Naive B cell (primary cell): ENCODE data around the gene PCSK2. TPM values are rescaled to one million over a fixed set of nuclear protein-coding genes. Genes with fewer than 3 reads are reported as not detected.

Experiments used
- ATAC-seq, 2 donors: fragments of 150-1000 bp; cut with Tn5 transposase; 2 replicates each; pipeline ENCODE4 v1.10.0; 2021; ENCODE audit warnings: low read depth in 2 of 2, mild to moderate bottlenecking in 2 of 2, moderate library complexity in 2 of 2
- DNase-seq: peaks from one replicate; pipeline ENCODE4 v3.0.0; 2022
- H3K27ac Mint-ChIP-seq, 6 donors: one replicate each; pipeline ENCODE4 v1.8.0; 2020 to 2022; ENCODE audit warnings: mild to moderate bottlenecking in 6 of 6, mixed read lengths in 6 of 6, moderate library complexity in 5 of 6, inconsistent platforms in 2 of 6
- H3K27me3 Mint-ChIP-seq, 3 donors: one replicate each; pipeline ENCODE4 v1.8.0; 2021 to 2022; ENCODE audit warnings: mixed read lengths in 3 of 3, mild to moderate bottlenecking in 1 of 3
- H3K36me3 Mint-ChIP-seq, 2 donors: one replicate each; pipeline ENCODE4 v1.8.0; 2020 to 2022; ENCODE audit warnings: mixed read lengths in 2 of 2, inconsistent platforms in 1 of 2, mild to moderate bottlenecking in 1 of 2
- H3K4me1 Mint-ChIP-seq, 3 donors: one replicate each; pipeline ENCODE4 v1.8.0; 2020 to 2022; ENCODE audit warnings: mixed read lengths in 3 of 3, inconsistent platforms in 1 of 3, mild to moderate bottlenecking in 1 of 3, moderate library complexity in 1 of 3
- H3K4me3 Mint-ChIP-seq, 8 donors: one replicate each; pipeline ENCODE4 v1.8.0; 2020 to 2022; ENCODE audit warnings: mild to moderate bottlenecking in 8 of 8, mixed read lengths in 8 of 8, moderate library complexity in 8 of 8, inconsistent platforms in 2 of 8
- H3K9me3 Mint-ChIP-seq, 7 donors: one replicate each; pipeline ENCODE4 v1.8.0; 2020 to 2022; ENCODE audit warnings: mixed read lengths in 7 of 7, mild to moderate bottlenecking in 5 of 7, inconsistent platforms in 2 of 7, moderate library complexity in 1 of 7
- polyA plus RNA-seq, 6 donors: library from polyadenylated mRNA; unstranded; fragments of 300-500 nt; fragmentation: Illumina TruSeq; gene quantifications; one replicate each; pipeline ENCODE4 v1.2.3, GENCODE V29; 2021; ENCODE audit warnings: low read depth in 6 of 6

Gene PCSK2
- polyA plus RNA-seq, 6 donors from 2014 or later: not detected

- DNase-seq (no peak), ATAC-seq (no peak)
- Mint-ChIP-seq H3K9me3 (peaks cover 0 to 10% (median 4%) of the 10 kb centered on the region in 7 donors), H3K27me3 (peaks cover 16 to 44% (median 38%) of the 10 kb centered on the region in 3 donors), H3K27ac (no peak overlapping the region), H3K4me3 (no peak overlapping the region), H3K36me3 (no peaks in the 10 kb centered on the region), H3K4me1 (no peaks in the 10 kb centered on the region)
These were observed 229.4 kb downstream of the PCSK2 start for GRCh38 chr20:17456279-17456678.

GRCh38 chr20:17457079-17457478, 230.2 kb downstream of the PCSK2 start:
- H3K4me1 Mint-ChIP-seq: no peaks in the 10 kb centered on the region
- peaks cover 16 to 41% (median 32%) of the 10 kb centered on the region in 3 donors for H3K27me3 Mint-ChIP-seq
- DNase-seq: no peak
- no peaks in the 10 kb centered on the region for H3K36me3 Mint-ChIP-seq
- H3K4me3 Mint-ChIP-seq: no peak overlapping the region
- peaks cover 0 to 10% (median 4%) of the 10 kb centered on the region in 7 donors for H3K9me3 Mint-ChIP-seq
- no peak for ATAC-seq
- H3K27ac Mint-ChIP-seq: no peak overlapping the region

GRCh38 chr20:17457588-17458190, 230.8 kb downstream of the PCSK2 start:
- H3K36me3 Mint-ChIP-seq: no peaks in the 10 kb centered on the region
- no peak overlapping the region for H3K27ac Mint-ChIP-seq
- ATAC-seq (no peak), DNase-seq (no peak)
- peaks cover 10 to 45% (median 38%) of the 10 kb centered on the region in 3 donors for H3K27me3 Mint-ChIP-seq
- H3K4me1 Mint-ChIP-seq: no peaks in the 10 kb centered on the region
- no peak overlapping the region for H3K4me3 Mint-ChIP-seq
- H3K9me3 Mint-ChIP-seq: peaks cover 0 to 10% (median 4%) of the 10 kb centered on the region in 7 donors

- ATAC-seq: peak in 1 of 2 donors; percentile 37
- H3K4me1 Mint-ChIP-seq: no peaks in the 10 kb centered on the region
- no peak for DNase-seq
- H3K4me3 Mint-ChIP-seq: no peak overlapping the region
- H3K36me3 Mint-ChIP-seq: no peaks in the 10 kb centered on the region
- peaks cover 0 to 10% (median 5%) of the 10 kb centered on the region in 7 donors for H3K9me3 Mint-ChIP-seq
- H3K27ac Mint-ChIP-seq: peak overlapping the region in 1 of 6 donors; percentile 47
- H3K27me3 Mint-ChIP-seq: peaks cover 19 to 44% (median 25%) of the 10 kb centered on the region in 3 donors
These were observed 233.3 kb downstream of the PCSK2 start for GRCh38 chr20:17460119-17460518.

- Mint-ChIP-seq H3K4me1 (no peaks in the 10 kb centered on the region), H3K27me3 (peaks cover 25 to 35% (median 27%) of the 10 kb centered on the region in 3 donors)
- ATAC-seq: no peak
These were observed 235.1 kb downstream of the PCSK2 start for GRCh38 chr20:17461941-17462340.

GRCh38 chr20:17463711-17464110, 236.9 kb downstream of the PCSK2 start:
- H3K4me3 Mint-ChIP-seq: no peak overlapping the region
- no peaks in the 10 kb centered on the region for H3K36me3 Mint-ChIP-seq
- DNase-seq (no peak), ATAC-seq (no peak)
- no peaks in the 10 kb centered on the region for H3K4me1 Mint-ChIP-seq
- H3K27ac Mint-ChIP-seq: no peak overlapping the region
- peaks cover 23 to 27% (median 27%) of the 10 kb centered on the region in 3 donors for H3K27me3 Mint-ChIP-seq
- peaks cover 0 to 10% (median 6%) of the 10 kb centered on the region in 7 donors for H3K9me3 Mint-ChIP-seq

More at GRCh38 chr20:17461941-17462340, 235.1 kb downstream of the PCSK2 start:
- H3K9me3 Mint-ChIP-seq: peaks cover 0 to 10% (median 6%) of the 10 kb centered on the region in 7 donors
- H3K36me3 Mint-ChIP-seq: no peaks in the 10 kb centered on the region
- H3K4me3 Mint-ChIP-seq: no peak overlapping the region
- no peak overlapping the region for H3K27ac Mint-ChIP-seq
- DNase-seq: no peak

- Mint-ChIP-seq H3K9me3 (peaks cover 0 to 5% (median 3%) of the 10 kb centered on the region in 7 donors), H3K4me1 (no peaks in the 10 kb centered on the region), H3K36me3 (no peaks in the 10 kb centered on the region), H3K27ac (no peak overlapping the region), H3K27me3 (peaks cover 27% of the 10 kb centered on the region in 3 donors), H3K4me3 (no peak overlapping the region)
- ATAC-seq: no peak
- no peak for DNase-seq
These were observed 238.4 kb downstream of the PCSK2 start for GRCh38 chr20:17465236-17465635.

GRCh38 chr20:17466641-17467040, 239.8 kb downstream of the PCSK2 start:
- H3K9me3 Mint-ChIP-seq: peaks cover 0 to 2% (median 0%) of the 10 kb centered on the region in 7 donors
- H3K4me3 Mint-ChIP-seq: no peak overlapping the region
- H3K4me1 Mint-ChIP-seq: no peaks in the 10 kb centered on the region
- no peak overlapping the region for H3K27ac Mint-ChIP-seq
- no peaks in the 10 kb centered on the region for H3K36me3 Mint-ChIP-seq
- ATAC-seq (no peak), DNase-seq (no peak)
- peaks cover 27% of the 10 kb centered on the region in 3 donors for H3K27me3 Mint-ChIP-seq

- H3K4me3 Mint-ChIP-seq: no peak overlapping the region
- no peak for ATAC-seq
- no peak for DNase-seq
- H3K36me3 Mint-ChIP-seq: no peaks in the 10 kb centered on the region
- H3K4me1 Mint-ChIP-seq: no peaks in the 10 kb centered on the region
- H3K9me3 Mint-ChIP-seq: peaks cover 0 to 2% (median 0%) of the 10 kb centered on the region in 7 donors
- H3K27me3 Mint-ChIP-seq: peaks cover 26 to 27% (median 27%) of the 10 kb centered on the region in 3 donors
- H3K27ac Mint-ChIP-seq: no peak overlapping the region
These were observed 240.3 kb downstream of the PCSK2 start for GRCh38 chr20:17467120-17467655.

GRCh38 chr20:17468073-17468840, 241.4 kb downstream of the PCSK2 start:
- H3K4me3 Mint-ChIP-seq: peak overlapping the region in 1 of 8 donors; percentile 29
- H3K4me1 Mint-ChIP-seq: no peaks in the 10 kb centered on the region
- H3K9me3 Mint-ChIP-seq: peaks cover 0 to 2% (median 0%) of the 10 kb centered on the region in 7 donors
- DNase-seq (no peak), ATAC-seq (no peak)
- peak overlapping the region in 1 of 6 donors; percentile 3 for H3K27ac Mint-ChIP-seq
- H3K27me3 Mint-ChIP-seq: peaks cover 18 to 23% (median 21%) of the 10 kb centered on the region in 3 donors
- no peaks in the 10 kb centered on the region for H3K36me3 Mint-ChIP-seq

GRCh38 chr20:17469246-17470030, 242.6 kb downstream of the PCSK2 start:
- Mint-ChIP-seq H3K9me3 (peaks cover 0 to 3% (median 1%) of the 10 kb centered on the region in 7 donors), H3K27me3 (peaks cover 18 to 23% (median 22%) of the 10 kb centered on the region in 3 donors), H3K4me3 (no peak overlapping the region), H3K36me3 (peaks cover 0 to 3% of the 10 kb centered on the region in 2 donors), H3K4me1 (no peaks in the 10 kb centered on the region), H3K27ac (no peak overlapping the region)
- ATAC-seq (no peak), DNase-seq (no peak)

- peaks cover 0 to 7% of the 10 kb centered on the region in 2 donors for H3K36me3 Mint-ChIP-seq
- peaks cover 13 to 28% (median 23%) of the 10 kb centered on the region in 3 donors for H3K27me3 Mint-ChIP-seq
- ATAC-seq (no peak), DNase-seq (no peak)
- H3K4me1 Mint-ChIP-seq: no peaks in the 10 kb centered on the region
- H3K4me3 Mint-ChIP-seq: no peak overlapping the region
- no peak overlapping the region for H3K27ac Mint-ChIP-seq
- peaks cover 0 to 6% (median 0%) of the 10 kb centered on the region in 7 donors for H3K9me3 Mint-ChIP-seq
These were observed 243.7 kb downstream of the PCSK2 start for GRCh38 chr20:17470521-17470920.

GRCh38 chr20:17470973-17471372, 244.1 kb downstream of the PCSK2 start:
- peaks cover 0 to 7% of the 10 kb centered on the region in 2 donors for H3K36me3 Mint-ChIP-seq
- no peak overlapping the region for H3K4me3 Mint-ChIP-seq
- H3K4me1 Mint-ChIP-seq: no peaks in the 10 kb centered on the region
- H3K27ac Mint-ChIP-seq: peak overlapping the region in 1 of 6 donors; percentile 37
- H3K9me3 Mint-ChIP-seq: peaks cover 0 to 6% (median 0%) of the 10 kb centered on the region in 7 donors
- DNase-seq (no peak), ATAC-seq (no peak)
- H3K27me3 Mint-ChIP-seq: peaks cover 12 to 24% (median 21%) of the 10 kb centered on the region in 3 donors
